Stimulated activated naive B cell treated with anti-CD40 and anti-IgM and Interleukin-4, amounts not matched to agents 10 μg/mL and 1 μg/mL and 100 μg/mL, for 72 hours (primary cell): ENCODE results near the gene ARHGEF26.

Source experiments
- ATAC-seq, 2 donors: fragments of 150-1000 bp; cut with Tn5 transposase; replicated peaks; 2 replicates each; pipeline ENCODE4 v1.10.0; 2021; ENCODE audit warnings: moderate library complexity in 1 of 2
- DNase-seq: peaks from one replicate; pipeline ENCODE4 v3.0.0; 2021
- H3K27ac Mint-ChIP-seq: one replicate; pipeline ENCODE4 v1.8.0; 2022; ENCODE audit warnings: mild to moderate bottlenecking, mixed read lengths
- H3K27me3 Mint-ChIP-seq, 2 donors: one replicate each; pipeline ENCODE4 v1.8.0; 2022; ENCODE audit warnings: mixed read lengths in 2 of 2
- H3K36me3 Mint-ChIP-seq, 2 donors: one replicate each; pipeline ENCODE4 v1.8.0; 2022; ENCODE audit warnings: mixed read lengths in 2 of 2, mild to moderate bottlenecking in 1 of 2
- H3K4me1 Mint-ChIP-seq, 2 donors: one replicate each; pipeline ENCODE4 v1.8.0; 2022; ENCODE audit warnings: mixed read lengths in 2 of 2, mild to moderate bottlenecking in 1 of 2
- H3K4me3 Mint-ChIP-seq, 2 donors: one replicate each; pipeline ENCODE4 v1.8.0; 2022; ENCODE audit warnings: mild to moderate bottlenecking in 2 of 2, mixed read lengths in 2 of 2, moderate library complexity in 1 of 2
- H3K9me3 Mint-ChIP-seq, 2 donors: one replicate each; pipeline ENCODE4 v1.8.0; 2022; ENCODE audit warnings: mixed read lengths in 2 of 2, mild to moderate bottlenecking in 1 of 2

ARHGEF26 gene

DNA sequence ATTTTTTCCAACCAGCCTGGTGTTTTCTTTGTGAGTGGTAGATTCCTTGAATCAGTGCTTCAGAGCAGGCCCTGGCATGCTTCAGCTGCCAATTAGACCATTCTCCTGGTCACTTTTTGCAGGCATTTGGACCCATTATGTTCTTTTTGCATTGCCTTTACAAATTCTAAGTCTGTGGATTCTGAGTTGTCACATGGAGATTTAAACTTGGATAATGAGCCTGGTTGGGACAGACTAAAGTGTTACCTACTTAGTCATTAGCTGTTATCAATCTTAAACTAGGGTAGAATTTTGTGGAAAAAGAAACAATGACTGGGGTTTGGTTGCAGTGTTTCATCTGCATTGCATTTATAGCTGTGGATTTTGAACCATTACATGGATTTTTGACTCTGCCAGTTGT, 40.6 kb downstream of the ARHGEF26 start:
- Mint-ChIP-seq H3K4me3 (no peak overlapping the region), H3K27ac (no peak overlapping the region), H3K4me1 (no peaks in the 10 kb centered on the region), H3K27me3 (peaks cover 4 to 9% of the 10 kb centered on the region in 2 donors), H3K36me3 (no peaks in the 10 kb centered on the region), H3K9me3 (no peaks in the 10 kb centered on the region)
- no peak for ATAC-seq
- DNase-seq, result no peak

DNA sequence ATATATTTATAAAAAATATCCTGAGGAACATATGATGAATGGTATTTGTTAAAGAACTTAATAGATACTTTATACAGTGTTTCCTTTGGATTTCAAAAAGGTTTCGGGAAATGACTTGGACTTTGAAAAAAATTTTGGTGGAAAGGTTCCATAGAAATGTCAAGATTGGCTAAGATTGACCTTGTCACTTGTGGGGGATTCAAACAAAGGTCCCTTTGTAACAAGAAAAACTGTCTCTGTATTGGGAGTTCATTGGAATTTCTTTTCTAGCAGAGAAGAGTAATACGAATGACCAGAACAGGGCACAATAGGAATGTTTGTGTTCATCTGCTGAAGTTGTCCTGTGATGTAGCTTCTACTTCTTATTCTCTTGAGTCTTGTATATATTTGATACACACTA, 43.2 kb downstream of the ARHGEF26 start:
- Mint-ChIP-seq H3K4me3 (no peak overlapping the region), H3K27me3 (peaks cover 4 to 9% of the 10 kb centered on the region in 2 donors), H3K36me3 (no peaks in the 10 kb centered on the region), H3K27ac (no peak overlapping the region), H3K9me3 (no peaks in the 10 kb centered on the region), H3K4me1 (no peaks in the 10 kb centered on the region)
- ATAC-seq (no peak), DNase-seq (no peak)

DNA sequence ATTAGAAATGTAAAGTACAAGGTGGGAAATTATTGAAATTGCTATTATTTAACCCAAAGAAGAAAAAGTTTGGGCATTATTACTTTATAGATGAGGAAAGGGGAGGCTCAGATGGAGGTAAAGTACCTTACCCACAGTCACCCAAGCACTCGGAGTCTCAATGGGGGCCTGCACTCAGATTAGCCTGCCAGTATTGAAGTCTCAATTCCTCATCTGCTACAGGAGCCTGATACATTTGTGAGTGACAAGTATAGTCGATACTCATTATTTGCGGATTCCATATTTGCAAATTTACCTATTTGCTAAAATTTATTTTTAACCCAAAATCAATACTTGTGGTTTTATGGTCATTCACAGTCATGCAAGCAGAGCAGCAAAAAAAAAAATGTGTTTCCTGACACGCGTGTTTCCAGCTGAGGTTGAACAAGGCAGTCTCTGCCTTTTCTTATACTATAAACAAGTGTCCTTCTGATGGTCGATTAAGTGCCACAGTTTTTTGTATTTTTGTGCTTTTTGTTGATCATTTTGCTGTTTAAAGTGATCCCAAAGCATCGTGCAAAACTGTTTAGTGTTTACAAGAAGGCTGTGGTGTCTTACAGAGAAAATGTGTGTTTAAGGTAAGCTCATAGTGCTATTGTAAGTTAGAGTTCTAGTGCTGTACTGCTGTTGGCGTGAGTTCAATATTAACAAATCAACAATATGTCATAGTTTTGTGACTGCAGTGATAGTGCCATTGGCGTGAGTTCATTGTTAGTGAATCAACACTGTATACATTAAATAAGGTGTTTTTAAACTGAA, 48.0 kb downstream of the ARHGEF26 start:
- Mint-ChIP-seq H3K36me3 (no peaks in the 10 kb centered on the region), H3K27me3 (peaks cover 4 to 9% of the 10 kb centered on the region in 2 donors), H3K4me3 (no peak overlapping the region), H3K4me1 (no peaks in the 10 kb centered on the region), H3K9me3 (no peaks in the 10 kb centered on the region), H3K27ac (no peak overlapping the region)
- DNase-seq, result no peak
- no peak for ATAC-seq

DNA sequence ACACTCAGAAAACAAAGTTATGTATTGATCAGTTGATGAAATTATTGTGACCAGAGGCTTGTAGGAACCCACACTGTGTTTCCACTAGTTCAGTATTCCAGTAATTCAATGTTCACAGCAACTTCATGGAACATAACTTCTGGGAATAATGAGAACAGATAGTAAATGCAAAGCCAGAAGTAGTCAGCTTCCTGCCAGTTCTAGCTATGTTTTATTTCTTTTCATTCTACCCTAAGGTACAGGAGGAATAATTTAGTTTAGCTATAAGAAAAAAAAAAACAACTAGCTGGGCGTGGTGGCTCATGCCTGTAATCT, 48.6 kb downstream of the ARHGEF26 start:
- H3K4me1 Mint-ChIP-seq, result no peaks in the 10 kb centered on the region
- H3K4me3 Mint-ChIP-seq, result no peak overlapping the region
- ATAC-seq (no peak), DNase-seq (no peak)
- no peaks in the 10 kb centered on the region for H3K36me3 Mint-ChIP-seq
- H3K27ac Mint-ChIP-seq, result no peak overlapping the region
- H3K9me3 Mint-ChIP-seq, result no peaks in the 10 kb centered on the region
- H3K27me3 Mint-ChIP-seq, result peaks cover 4 to 9% of the 10 kb centered on the region in 2 donors

DNA sequence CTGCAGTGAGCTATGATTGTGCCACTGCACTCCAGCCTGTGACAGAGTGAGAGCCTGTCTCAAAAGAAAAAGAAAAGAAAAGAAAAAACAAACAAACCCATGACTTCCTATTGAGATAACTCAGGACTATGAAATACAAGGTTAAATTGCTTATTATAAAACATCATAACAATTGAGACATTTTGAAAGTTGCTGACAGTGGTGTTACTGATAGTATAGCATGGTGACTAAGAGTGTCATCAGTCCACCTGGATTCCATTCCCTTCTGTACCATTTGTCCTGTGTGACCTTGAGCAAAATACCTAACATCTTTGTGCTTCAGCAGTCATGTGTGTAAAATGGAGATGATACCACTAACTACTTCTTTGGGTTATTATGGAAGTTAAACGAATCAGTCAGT, 49.1 kb downstream of the ARHGEF26 start:
- H3K4me3 Mint-ChIP-seq, result no peak overlapping the region
- no peak overlapping the region for H3K27ac Mint-ChIP-seq
- ATAC-seq, result no peak
- H3K36me3 Mint-ChIP-seq, result no peaks in the 10 kb centered on the region
- H3K4me1 Mint-ChIP-seq, result no peaks in the 10 kb centered on the region
- no peak for DNase-seq
- no peaks in the 10 kb centered on the region for H3K9me3 Mint-ChIP-seq
- peaks cover 4 to 9% of the 10 kb centered on the region in 2 donors for H3K27me3 Mint-ChIP-seq

DNA sequence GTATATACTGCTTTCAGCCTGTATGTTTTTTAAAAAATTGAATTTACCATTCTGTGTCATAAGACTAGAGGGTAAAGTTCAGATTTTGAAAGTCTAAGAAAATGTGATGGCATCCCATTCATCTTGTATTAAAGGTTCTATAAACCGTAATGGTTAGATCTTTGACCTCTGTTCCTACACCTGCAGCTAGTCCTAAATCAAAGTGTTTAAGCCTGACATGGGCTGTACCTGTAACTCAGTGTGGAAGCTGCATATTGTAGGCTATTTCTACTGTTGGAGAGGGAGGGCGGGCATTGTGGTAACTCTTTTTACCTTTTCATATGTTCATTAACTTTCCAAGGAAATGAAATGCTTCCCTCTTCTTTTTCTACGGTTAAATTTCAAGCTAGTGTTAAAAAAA, 53.9 kb downstream of the ARHGEF26 start:
- Mint-ChIP-seq H3K9me3 (peaks cover 4 to 5% of the 10 kb centered on the region in 2 donors), H3K4me1 (no peaks in the 10 kb centered on the region), H3K27me3 (no peaks in the 10 kb centered on the region), H3K4me3 (no peak overlapping the region), H3K36me3 (no peaks in the 10 kb centered on the region), H3K27ac (no peak overlapping the region)
- ATAC-seq, result no peak
- DNase-seq, result no peak

DNA sequence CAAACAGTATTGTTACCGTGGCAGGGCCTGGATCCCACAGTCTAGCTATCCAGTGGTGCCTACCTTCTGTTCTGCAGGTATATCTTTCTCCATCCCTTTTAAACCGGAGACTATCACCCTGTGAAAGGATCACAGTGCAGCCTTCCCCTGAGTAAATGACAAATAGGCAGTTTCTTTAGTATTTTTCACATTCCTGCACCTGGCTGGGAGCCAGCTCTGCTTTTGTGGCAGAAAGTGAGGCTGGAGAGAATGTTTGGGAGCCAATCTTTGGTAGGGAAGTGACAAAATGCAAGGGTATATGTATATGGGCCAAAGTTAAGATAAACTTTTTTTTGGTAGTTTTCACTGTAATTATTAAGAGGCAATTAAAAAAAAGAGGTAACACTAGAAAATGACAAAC, 54.8 kb downstream of the ARHGEF26 start:
- ATAC-seq (no peak), DNase-seq (no peak)
- no peaks in the 10 kb centered on the region for H3K4me1 Mint-ChIP-seq
- no peaks in the 10 kb centered on the region for H3K36me3 Mint-ChIP-seq
- no peak overlapping the region for H3K27ac Mint-ChIP-seq
- no peaks in the 10 kb centered on the region for H3K27me3 Mint-ChIP-seq
- peaks cover 4 to 5% of the 10 kb centered on the region in 2 donors for H3K9me3 Mint-ChIP-seq
- no peak overlapping the region for H3K4me3 Mint-ChIP-seq

DNA sequence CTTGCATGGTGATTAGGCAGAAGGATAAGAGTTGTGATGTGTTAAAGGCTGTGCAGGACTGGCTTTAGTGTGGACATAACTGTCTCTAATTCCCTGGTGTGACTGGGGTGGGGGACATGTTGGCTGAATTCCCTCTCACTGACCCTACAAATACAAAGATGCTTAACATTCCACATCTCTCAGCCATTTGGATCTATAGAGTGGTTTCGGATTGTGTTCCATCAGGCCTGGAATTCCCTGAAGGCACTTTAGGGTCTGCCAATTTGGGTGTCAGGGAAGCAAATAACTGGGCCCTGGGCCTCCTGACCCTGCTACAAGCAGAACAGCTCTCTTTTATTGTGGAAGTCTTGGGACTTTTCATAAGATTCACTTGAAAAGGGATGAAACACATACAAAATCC, 56.2 kb downstream of the ARHGEF26 start:
- no peak overlapping the region for H3K27ac Mint-ChIP-seq
- H3K4me3 Mint-ChIP-seq, result no peak overlapping the region
- H3K36me3 Mint-ChIP-seq, result no peaks in the 10 kb centered on the region
- peaks cover 4 to 5% of the 10 kb centered on the region in 2 donors for H3K9me3 Mint-ChIP-seq
- no peaks in the 10 kb centered on the region for H3K4me1 Mint-ChIP-seq
- DNase-seq (no peak), ATAC-seq (no peak)
- peaks cover 0 to 4% of the 10 kb centered on the region in 2 donors for H3K27me3 Mint-ChIP-seq

DNA sequence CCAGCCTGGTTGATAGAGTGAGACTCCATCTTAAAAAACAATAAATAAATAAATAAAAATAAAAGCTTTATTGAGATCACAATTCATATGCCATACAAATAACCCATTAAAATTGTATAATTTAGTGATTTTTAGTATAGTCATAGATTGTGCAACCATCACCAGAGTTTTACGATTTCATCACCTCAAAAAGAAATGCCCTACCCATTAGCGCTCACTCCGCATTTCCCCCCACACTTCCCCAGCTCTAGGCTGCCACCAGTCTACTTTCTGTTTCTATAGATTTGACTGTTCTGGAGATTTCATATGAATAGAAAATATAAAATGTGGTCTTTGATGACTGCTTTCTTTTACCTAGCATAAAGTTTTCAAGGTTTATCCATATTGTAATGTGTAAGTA, 57.0 kb downstream of the ARHGEF26 start:
- H3K27ac Mint-ChIP-seq, result no peak overlapping the region
- no peak overlapping the region for H3K4me3 Mint-ChIP-seq
- peaks cover 0 to 5% of the 10 kb centered on the region in 2 donors for H3K27me3 Mint-ChIP-seq
- no peaks in the 10 kb centered on the region for H3K36me3 Mint-ChIP-seq
- DNase-seq (no peak), ATAC-seq (no peak)
- no peaks in the 10 kb centered on the region for H3K4me1 Mint-ChIP-seq
- H3K9me3 Mint-ChIP-seq, result peaks cover 4 to 5% of the 10 kb centered on the region in 2 donors

DNA sequence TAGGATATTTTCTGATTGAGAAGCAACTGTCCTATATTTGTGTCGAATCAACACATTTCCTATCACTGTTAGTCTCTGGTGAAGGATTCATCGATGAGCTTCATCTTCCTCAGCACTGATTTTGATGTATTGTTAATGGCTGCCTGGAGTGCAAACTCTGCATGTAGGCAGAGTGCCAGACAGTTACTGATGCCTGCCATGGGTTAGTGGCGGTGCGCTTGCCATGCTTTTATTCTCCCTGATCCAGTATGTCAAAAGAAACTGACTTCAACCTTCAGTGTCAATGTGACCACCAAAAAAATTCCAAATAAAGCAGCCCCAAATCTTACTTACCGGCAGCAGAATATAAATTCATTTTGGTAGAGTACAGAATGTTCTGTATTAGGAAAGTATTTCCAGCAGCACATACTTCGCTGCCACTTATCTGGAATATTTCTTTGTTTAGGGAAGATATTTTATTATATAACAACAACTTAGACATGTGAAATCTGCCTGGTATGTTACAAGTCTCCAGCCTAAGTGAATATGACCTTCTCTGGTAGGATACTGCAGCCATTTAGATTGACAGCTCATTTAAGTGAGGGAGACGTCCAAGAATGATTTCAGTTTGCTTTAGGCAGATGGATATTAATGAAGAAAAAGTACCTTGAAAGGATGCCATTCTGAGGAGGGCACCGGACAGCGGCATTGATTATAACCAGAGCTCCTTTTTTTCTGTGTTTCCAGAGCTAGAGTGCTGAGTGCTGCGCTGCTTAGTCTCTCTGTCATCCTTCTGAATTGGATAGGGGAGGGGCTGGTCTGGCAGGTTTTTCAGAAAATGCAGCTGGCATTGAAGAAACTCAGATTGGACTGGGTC, 59.9 kb downstream of the ARHGEF26 start:
- H3K27me3 Mint-ChIP-seq, result peaks cover 0 to 5% of the 10 kb centered on the region in 2 donors
- peaks cover 4 to 5% of the 10 kb centered on the region in 2 donors for H3K9me3 Mint-ChIP-seq
- no peak overlapping the region for H3K4me3 Mint-ChIP-seq
- no peak for DNase-seq
- no peak for ATAC-seq
- H3K27ac Mint-ChIP-seq, result no peak overlapping the region
- H3K4me1 Mint-ChIP-seq, result no peaks in the 10 kb centered on the region
- no peaks in the 10 kb centered on the region for H3K36me3 Mint-ChIP-seq

DNA sequence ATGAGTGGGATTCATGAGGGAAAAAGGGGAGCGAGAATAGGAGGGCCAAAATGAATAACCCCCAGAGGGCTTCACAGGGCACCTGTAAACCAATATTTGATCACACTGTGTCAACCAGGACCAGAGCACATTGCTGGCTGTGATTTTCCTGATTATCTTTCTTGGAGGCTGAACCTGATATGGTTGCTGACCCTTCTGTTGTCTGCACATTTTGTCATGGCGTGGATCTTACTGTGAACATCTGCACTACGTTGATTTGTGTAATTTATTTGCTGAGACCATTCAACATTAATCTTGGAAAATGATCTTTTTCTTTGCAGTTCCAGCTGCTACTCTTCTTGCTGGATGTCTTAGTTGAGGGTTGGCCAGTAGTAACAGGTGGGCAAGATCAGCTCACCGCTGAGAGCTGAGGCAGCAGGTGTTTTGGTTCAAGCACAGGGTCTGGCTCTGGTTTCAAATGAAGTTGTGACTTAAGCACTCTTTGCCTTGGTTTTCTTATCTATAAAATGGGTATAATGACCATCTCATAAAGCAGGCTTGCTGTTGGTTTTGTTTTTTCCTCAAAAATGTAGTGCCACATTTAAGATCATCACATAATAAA, 61.2 kb downstream of the ARHGEF26 start:
- ATAC-seq (no peak), DNase-seq (no peak)
- no peak overlapping the region for H3K27ac Mint-ChIP-seq
- H3K4me3 Mint-ChIP-seq, result no peak overlapping the region
- peaks cover 0 to 5% of the 10 kb centered on the region in 2 donors for H3K27me3 Mint-ChIP-seq
- peaks cover 4 to 5% of the 10 kb centered on the region in 2 donors for H3K9me3 Mint-ChIP-seq
- H3K36me3 Mint-ChIP-seq, result no peaks in the 10 kb centered on the region
- H3K4me1 Mint-ChIP-seq, result no peaks in the 10 kb centered on the region

DNA sequence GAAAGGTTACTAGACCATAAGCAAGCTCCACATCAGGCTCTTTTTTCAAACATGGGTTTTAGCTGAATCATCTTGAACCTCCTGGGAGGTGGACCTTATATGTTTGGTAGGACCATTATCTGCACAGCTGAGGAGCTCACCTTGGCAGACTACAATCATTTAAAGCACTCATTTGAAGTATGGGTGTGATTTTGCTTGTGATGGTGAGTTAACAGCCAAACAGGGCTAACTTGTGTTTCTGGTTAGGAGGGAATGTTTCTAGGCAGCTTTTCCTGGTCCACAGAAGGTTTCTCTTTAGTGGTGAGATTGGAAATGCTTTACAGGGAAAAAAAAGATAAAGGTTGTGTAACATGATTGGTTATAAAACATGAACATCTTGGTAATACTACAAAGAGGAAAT, 61.8 kb downstream of the ARHGEF26 start:
- ATAC-seq, result no peak
- Mint-ChIP-seq H3K4me1 (no peaks in the 10 kb centered on the region), H3K9me3 (peaks cover 4 to 5% of the 10 kb centered on the region in 2 donors), H3K27me3 (peaks cover 0 to 5% of the 10 kb centered on the region in 2 donors), H3K27ac (no peak overlapping the region), H3K4me3 (no peak overlapping the region), H3K36me3 (no peaks in the 10 kb centered on the region)
- DNase-seq, result no peak

DNA sequence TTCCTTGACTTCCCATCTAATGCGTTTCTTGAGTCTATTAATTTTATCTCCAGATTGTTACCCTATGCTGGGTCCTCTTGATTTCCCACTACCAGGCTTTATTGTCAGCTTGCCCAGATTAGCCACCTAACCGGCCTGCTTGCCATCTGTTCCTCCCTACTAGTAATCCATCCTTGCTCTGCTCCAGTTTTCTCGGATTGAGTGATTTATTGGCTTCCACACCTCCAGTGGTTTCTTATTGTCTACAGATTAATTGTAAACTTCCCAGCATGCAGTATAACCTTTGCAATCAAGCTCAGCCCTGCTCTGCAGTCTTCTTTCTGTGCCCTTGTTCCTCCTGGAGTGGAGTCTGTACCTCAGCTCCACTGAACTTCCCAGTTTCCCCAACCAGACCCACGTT, 63.4 kb downstream of the ARHGEF26 start:
- H3K36me3 Mint-ChIP-seq, result no peaks in the 10 kb centered on the region
- H3K4me1 Mint-ChIP-seq, result peaks cover 0 to 6% of the 10 kb centered on the region in 2 donors
- H3K27ac Mint-ChIP-seq, result no peak overlapping the region
- DNase-seq (no peak), ATAC-seq (no peak)
- H3K27me3 Mint-ChIP-seq, result peaks cover 0 to 5% of the 10 kb centered on the region in 2 donors
- peaks cover 1 to 2% of the 10 kb centered on the region in 2 donors for H3K9me3 Mint-ChIP-seq
- H3K4me3 Mint-ChIP-seq, result no peak overlapping the region

DNA sequence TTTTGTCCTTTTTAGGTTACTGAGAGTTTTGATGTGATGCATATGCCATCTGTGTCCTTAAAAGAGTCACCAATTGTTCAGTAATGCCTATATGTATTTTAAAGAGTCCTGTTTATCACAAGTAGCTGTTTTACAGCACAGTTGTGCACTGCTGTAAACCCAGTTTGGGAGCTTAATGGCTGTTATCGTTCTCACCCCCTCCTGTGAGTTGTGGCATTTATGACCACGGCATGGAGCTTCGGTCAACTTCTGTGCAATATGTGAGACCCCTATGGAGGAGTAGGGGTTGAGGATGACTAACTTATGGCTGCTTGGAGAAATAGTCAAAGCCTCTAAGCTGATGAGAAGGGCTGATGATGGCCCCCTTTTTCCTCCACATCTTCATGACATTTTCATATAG, 67.2 kb downstream of the ARHGEF26 start:
- ATAC-seq (no peak), DNase-seq (no peak)
- Mint-ChIP-seq H3K9me3 (no peaks in the 10 kb centered on the region), H3K4me1 (peaks cover 0 to 6% of the 10 kb centered on the region in 2 donors), H3K27ac (no peak overlapping the region), H3K4me3 (no peak overlapping the region), H3K27me3 (peaks cover 0 to 3% of the 10 kb centered on the region in 2 donors), H3K36me3 (no peaks in the 10 kb centered on the region)
